GM10266 (cell line): ENCODE data around the gene SREK1.
"Not testable (repeated sequence)": the region's sequence is repeated elsewhere in the genome, so short reads cannot be mapped to it uniquely, and the experiment has no call there.

Source experiments
- DNase-seq: peaks from one replicate; pipeline ENCODE4 v3.0.0; 2012; ENCODE audit errors: extremely low spot score
- TF ChIP-seq, protein P1 (sequence below): IDR thresholded peaks from 2 replicates; pipeline ENCODE4 v1.5.1; 2012; ENCODE audit warnings: mild to moderate bottlenecking, low read depth; ENCODE audit not compliant: control insufficient read depth, insufficient read depth; ENCODE audit errors: missing control alignments

The SREK1 gene

DNA sequence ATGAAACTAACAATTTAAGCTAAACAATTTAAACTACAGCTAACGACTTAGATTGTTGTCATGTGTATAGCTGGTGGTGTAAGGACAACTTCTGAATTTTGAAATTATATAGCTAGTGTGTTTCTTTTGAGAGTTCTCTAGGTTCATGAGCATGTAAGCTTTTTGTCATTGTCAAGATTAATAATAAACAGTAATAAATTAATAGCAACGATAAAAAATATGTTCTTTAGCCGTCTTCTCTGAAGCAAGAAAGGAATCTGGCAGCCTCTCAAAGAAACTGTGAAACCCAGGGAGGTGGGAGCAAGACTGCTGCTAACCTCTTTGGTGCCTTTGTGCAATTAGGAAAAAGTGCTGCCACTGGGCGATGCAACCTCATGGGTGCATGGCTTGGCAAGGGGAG, 59.4 kb downstream of the SREK1 start:
- TF ChIP-seq, protein P1, sequence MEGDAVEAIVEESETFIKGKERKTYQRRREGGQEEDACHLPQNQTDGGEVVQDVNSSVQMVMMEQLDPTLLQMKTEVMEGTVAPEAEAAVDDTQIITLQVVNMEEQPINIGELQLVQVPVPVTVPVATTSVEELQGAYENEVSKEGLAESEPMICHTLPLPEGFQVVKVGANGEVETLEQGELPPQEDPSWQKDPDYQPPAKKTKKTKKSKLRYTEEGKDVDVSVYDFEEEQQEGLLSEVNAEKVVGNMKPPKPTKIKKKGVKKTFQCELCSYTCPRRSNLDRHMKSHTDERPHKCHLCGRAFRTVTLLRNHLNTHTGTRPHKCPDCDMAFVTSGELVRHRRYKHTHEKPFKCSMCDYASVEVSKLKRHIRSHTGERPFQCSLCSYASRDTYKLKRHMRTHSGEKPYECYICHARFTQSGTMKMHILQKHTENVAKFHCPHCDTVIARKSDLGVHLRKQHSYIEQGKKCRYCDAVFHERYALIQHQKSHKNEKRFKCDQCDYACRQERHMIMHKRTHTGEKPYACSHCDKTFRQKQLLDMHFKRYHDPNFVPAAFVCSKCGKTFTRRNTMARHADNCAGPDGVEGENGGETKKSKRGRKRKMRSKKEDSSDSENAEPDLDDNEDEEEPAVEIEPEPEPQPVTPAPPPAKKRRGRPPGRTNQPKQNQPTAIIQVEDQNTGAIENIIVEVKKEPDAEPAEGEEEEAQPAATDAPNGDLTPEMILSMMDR, result no peak
- no peak for DNase-seq

DNA sequence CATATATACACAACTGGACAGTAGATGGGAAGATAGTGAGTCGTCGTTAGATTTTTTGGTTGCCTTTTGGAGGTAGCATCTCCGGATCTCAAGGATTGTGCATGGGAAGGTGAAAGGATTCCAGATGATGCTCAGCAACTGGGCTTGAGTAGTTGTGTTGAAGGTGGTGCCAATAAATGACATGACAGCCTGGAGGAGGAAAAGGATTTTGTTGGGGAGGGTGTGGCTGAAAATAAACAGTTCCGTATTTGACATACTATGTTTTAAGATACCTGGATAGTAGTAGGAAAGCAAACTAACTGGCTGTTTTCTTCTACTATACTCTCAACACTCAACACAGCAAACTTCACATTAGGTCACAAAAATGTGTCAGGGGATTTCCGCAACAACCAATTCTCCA, 62.4 kb downstream of the SREK1 start:
- TF ChIP-seq, protein P1, result no peak
- DNase-seq, result no peak

DNA sequence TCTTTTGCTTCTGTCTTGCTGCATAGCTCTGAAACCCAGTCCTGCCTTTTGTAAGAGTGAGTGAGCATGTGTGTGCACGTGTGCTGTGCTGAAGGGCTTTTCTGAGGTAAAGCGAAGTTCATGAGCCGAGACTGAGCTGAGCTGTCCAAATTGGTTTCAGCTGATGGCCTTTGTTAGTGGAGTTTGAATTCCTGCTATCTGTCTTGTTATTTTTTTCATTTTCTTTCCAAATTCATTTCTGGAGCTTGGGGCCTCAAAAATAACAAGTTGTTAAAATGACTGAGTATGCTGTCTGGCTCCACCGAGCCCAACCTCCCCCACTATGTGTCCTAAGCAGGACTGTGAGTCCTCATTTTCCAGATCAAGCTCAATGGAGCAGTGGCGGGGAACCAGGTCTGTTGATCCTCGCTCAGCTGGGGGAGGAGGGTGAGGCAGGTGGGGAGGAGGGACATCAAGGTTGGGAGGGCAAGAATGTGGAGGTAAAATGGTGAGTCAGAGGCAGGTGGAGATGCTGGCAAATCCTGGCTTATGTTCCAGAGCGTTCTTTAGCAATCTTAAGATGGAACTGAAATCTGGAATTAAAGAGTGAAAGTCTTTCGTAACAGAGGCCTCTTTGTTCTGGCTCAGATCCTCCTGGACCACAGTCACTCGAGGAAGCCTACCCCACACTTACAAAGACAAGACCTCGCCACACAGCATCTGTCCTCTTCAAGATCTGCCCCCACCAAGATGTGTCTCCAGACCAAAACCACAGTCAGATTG, 63.9 kb downstream of the SREK1 start:
- TF ChIP-seq, protein P1, result no peak
- no peak for DNase-seq

DNA sequence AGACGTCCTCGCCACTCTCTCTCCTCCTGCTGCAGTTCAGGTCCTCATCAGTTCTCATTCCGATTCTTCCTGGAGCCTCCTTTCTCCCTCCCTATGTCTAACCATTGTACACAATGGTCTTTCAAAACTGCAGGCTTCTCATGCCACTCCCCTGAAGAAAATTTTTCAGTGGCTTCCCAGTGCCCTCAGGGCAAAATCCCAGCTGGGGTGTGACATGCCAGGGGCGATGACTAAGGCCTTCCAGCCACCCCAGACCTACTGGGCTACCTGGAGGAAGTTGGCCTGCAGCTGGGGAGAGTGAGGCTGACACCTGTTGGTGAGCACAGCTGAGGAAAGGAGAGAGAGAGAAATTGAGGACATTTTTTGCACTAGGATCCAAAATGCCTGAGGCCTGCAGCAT, 65.2 kb downstream of the SREK1 start:
- DNase-seq, result no peak
- TF ChIP-seq, protein P1, result peak; percentile 21

DNA sequence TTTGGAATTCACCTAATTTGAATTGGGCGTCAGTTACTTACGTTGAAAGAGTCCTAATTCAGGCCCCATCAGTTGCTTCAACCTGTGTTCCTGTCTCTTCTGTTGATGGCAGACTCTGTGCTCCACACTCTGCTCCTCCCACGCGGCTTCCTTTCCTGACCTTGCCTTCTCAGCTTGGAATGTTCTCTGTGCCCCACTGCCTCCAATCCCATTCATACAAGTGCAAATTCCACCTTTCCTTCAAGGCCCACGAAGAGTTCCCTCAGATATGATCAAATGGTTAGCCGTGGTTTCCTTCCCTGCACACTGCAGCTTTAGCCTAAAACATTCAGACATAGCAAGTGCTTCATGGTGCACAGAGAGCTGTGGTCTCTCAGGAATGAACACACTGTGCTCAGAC, 65.7 kb downstream of the SREK1 start:
- TF ChIP-seq, protein P1, result no peak
- no peak for DNase-seq

DNA sequence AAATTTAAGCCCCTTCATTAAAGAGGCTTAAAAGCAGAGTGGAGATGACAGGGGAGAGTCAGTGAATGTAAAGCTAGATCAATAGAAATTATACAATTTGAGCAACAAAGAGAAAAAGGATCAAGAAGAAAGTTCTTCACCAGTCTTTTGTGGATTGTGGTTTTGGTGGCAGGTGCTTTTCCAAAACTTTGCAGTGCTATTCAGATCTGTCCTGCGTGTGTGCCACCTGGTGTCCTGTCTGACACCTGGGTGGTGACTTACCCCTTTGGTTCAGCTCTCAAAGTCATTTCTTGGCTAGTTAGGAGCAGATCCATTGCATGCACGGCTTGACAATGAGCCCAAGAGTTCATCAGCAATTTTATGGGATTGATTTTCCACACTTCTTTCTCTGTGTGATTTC, 69.4 kb downstream of the SREK1 start:
- DNase-seq, result no peak
- TF ChIP-seq, protein P1, result no peak

- TF ChIP-seq, protein P1, result no peak
- no peak for DNase-seq
Measured at GRCh38 chr5:66222455-66222854, 78.4 kb downstream of the SREK1 start.

DNA sequence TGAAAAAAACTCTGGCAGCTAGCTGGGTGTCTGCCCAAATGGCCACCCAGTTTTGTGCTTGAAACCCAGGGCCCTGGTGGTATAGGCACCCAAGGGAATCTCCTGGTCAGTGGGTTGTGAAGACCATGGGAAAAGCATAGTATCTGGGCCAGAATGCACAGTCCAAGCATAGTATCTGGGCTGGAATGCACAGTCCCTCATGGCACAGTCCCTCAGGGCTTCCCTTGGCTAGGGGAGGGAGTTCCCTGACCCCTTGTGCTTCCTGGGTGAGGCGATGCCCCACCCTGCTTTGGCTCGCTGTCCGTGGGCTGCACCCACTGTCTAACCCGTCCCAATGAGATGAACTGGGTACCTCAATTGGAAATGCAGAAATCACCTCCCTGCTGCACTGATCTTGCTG, 78.8 kb downstream of the SREK1 start:
- not testable (repeated sequence) for DNase-seq
